ENCODE measurements around the gene ANKRD11.
"Not testable (repeated sequence)": the region's sequence is repeated elsewhere in the genome, so short reads cannot be mapped to it uniquely, and the experiment has no call there.

Gene ANKRD11

GRCh38 chr16:89299357-89300111 lies 190.8 kb downstream of the ANKRD11 start:
- not testable (repeated sequence) for H3K14ac ChIP-seq (ENCODE audit: low read length in 2 of 2); H3K18ac ChIP-seq (ENCODE audit: low read depth in 1 of 2, low read length in 2 of 2); H3K9ac ChIP-seq (ENCODE audit: low read length); H2BK5ac ChIP-seq (ENCODE audit: low read depth, low read length, poor library complexity, severe bottlenecking); H2BK12ac ChIP-seq (ENCODE audit: low read length in 2 of 2); H3K4me3 ChIP-seq (ENCODE audit: insufficient read depth in 1 of 2, low read depth in 1 of 2, low read length in 2 of 2); H3K27me3 ChIP-seq (ENCODE audit: control insufficient read depth in 1 of 2, insufficient read depth in 1 of 2, low read length in 2 of 2); H3K9me3 ChIP-seq (ENCODE audit: control insufficient read depth, low read length); H4K91ac ChIP-seq (ENCODE audit: low read length); H2BK120ac ChIP-seq (ENCODE audit: low read depth, low read length); H2BK15ac ChIP-seq (ENCODE audit: low read depth, poor library complexity, severe bottlenecking); H3K27ac ChIP-seq (ENCODE audit: low read length, poor library complexity, severe bottlenecking); H4K8ac ChIP-seq (ENCODE audit: low read length); H3K23ac ChIP-seq (ENCODE audit: low read length in 2 of 2); DNase-seq; H2AK5ac ChIP-seq (ENCODE audit: low read length, severe bottlenecking); H3K4me2 ChIP-seq (ENCODE audit: low read length, poor library complexity, severe bottlenecking); H2AFZ ChIP-seq (ENCODE audit: low read depth, low read length); H3K4ac ChIP-seq (ENCODE audit: low read depth in 1 of 2, low read length in 2 of 2)
- Histone ChIP-seq H3K79me1 (replicated peaks; ENCODE audit: low read length, poor library complexity, severe bottlenecking) (peaks cover 45% of the 10 kb centered on the region), H3K36me3 (ENCODE audit: control insufficient read depth in 1 of 2, insufficient read depth in 2 of 2, low read depth in 1 of 2, low read length in 2 of 2) (peaks cover 36 to 75% of the 10 kb centered on the region in 2 experiments), H3K4me1 (ENCODE audit: control insufficient read depth, insufficient read depth, low read depth, low read length) (peaks cover 35% of the 10 kb centered on the region)
- 97% methylated on average over 9 of the region's 10 CpGs for WGBS

- no peak overlapping the region for H3K14ac ChIP-seq (ENCODE audit: low read length in 2 of 2)
- no peak overlapping the region for H3K4me3 ChIP-seq (ENCODE audit: insufficient read depth in 1 of 2, low read depth in 1 of 2, low read length in 2 of 2)
- no peak overlapping the region for H3K23ac ChIP-seq (ENCODE audit: low read length in 2 of 2)
- H4K91ac ChIP-seq (ENCODE audit: low read length), result no peak overlapping the region
- H3K4ac ChIP-seq (ENCODE audit: low read depth in 1 of 2, low read length in 2 of 2), result no peak overlapping the region
- peaks cover 29% of the 10 kb centered on the region for H3K4me1 ChIP-seq (ENCODE audit: control insufficient read depth, insufficient read depth, low read depth, low read length)
- H4K8ac ChIP-seq (ENCODE audit: low read length), result no peak overlapping the region
- H2AFZ ChIP-seq (ENCODE audit: low read depth, low read length), result no peak overlapping the region
- no peak overlapping the region for H3K4me2 ChIP-seq (ENCODE audit: low read length, poor library complexity, severe bottlenecking)
- no peak overlapping the region for H2AK5ac ChIP-seq (ENCODE audit: low read length, severe bottlenecking)
- no peak overlapping the region for H2BK120ac ChIP-seq (ENCODE audit: low read depth, low read length)
- no peak overlapping the region for H2BK12ac ChIP-seq (ENCODE audit: low read length in 2 of 2)
- peaks cover 28 to 69% of the 10 kb centered on the region in 2 experiments for H3K36me3 ChIP-seq (ENCODE audit: control insufficient read depth in 1 of 2, insufficient read depth in 2 of 2, low read depth in 1 of 2, low read length in 2 of 2)
- H3K27me3 ChIP-seq (ENCODE audit: control insufficient read depth in 1 of 2, insufficient read depth in 1 of 2, low read length in 2 of 2), result no peaks in the 10 kb centered on the region
- no peaks in the 10 kb centered on the region for H3K9me3 ChIP-seq (ENCODE audit: control insufficient read depth, low read length)
- H3K79me1 ChIP-seq (replicated peaks; ENCODE audit: low read length, poor library complexity, severe bottlenecking), result peaks cover 46% of the 10 kb centered on the region
- H3K18ac ChIP-seq (ENCODE audit: low read depth in 1 of 2, low read length in 2 of 2), result no peak overlapping the region
- H3K27ac ChIP-seq (ENCODE audit: low read length, poor library complexity, severe bottlenecking), result no peak overlapping the region
- 96% methylated on average over 16 of the region's 17 CpGs for WGBS
- H2BK5ac ChIP-seq (ENCODE audit: low read depth, low read length, poor library complexity, severe bottlenecking), result no peak overlapping the region
- no peak for DNase-seq
- no peak overlapping the region for H2BK15ac ChIP-seq (ENCODE audit: low read depth, poor library complexity, severe bottlenecking)
- H3K9ac ChIP-seq (ENCODE audit: low read length), result no peak overlapping the region
Observed at GRCh38 chr16:89298623-89299225, 191.6 kb downstream of the ANKRD11 start.

- H3K4ac ChIP-seq (ENCODE audit: low read depth in 1 of 2, low read length in 2 of 2), result no peak overlapping the region
- peaks cover 42% of the 10 kb centered on the region for H3K79me1 ChIP-seq (replicated peaks; ENCODE audit: low read length, poor library complexity, severe bottlenecking)
- peaks cover 21 to 62% of the 10 kb centered on the region in 2 experiments for H3K36me3 ChIP-seq (ENCODE audit: control insufficient read depth in 1 of 2, insufficient read depth in 2 of 2, low read depth in 1 of 2, low read length in 2 of 2)
- H2BK12ac ChIP-seq (ENCODE audit: low read length in 2 of 2), result no peak overlapping the region
- no peak overlapping the region for H3K4me2 ChIP-seq (ENCODE audit: low read length, poor library complexity, severe bottlenecking)
- no peak overlapping the region for H3K27ac ChIP-seq (ENCODE audit: low read length, poor library complexity, severe bottlenecking)
- H2BK5ac ChIP-seq (ENCODE audit: low read depth, low read length, poor library complexity, severe bottlenecking), result no peak overlapping the region
- H3K4me1 ChIP-seq (ENCODE audit: control insufficient read depth, insufficient read depth, low read depth, low read length), result peaks cover 30% of the 10 kb centered on the region
- H2BK15ac ChIP-seq (ENCODE audit: low read depth, poor library complexity, severe bottlenecking), result no peak overlapping the region
- 91% methylated on average over 12 of the region's 17 CpGs for WGBS
- no peak overlapping the region for H2AK5ac ChIP-seq (ENCODE audit: low read length, severe bottlenecking)
- H3K23ac ChIP-seq (ENCODE audit: low read length in 2 of 2), result no peak overlapping the region
- H2AFZ ChIP-seq (ENCODE audit: low read depth, low read length), result no peak overlapping the region
- no peak overlapping the region for H2BK120ac ChIP-seq (ENCODE audit: low read depth, low read length)
- H3K14ac ChIP-seq (ENCODE audit: low read length in 2 of 2), result no peak overlapping the region
- H3K18ac ChIP-seq (ENCODE audit: low read depth in 1 of 2, low read length in 2 of 2), result no peak overlapping the region
- no peak overlapping the region for H3K9ac ChIP-seq (ENCODE audit: low read length)
- DNase-seq, result no peak
- no peak overlapping the region for H4K91ac ChIP-seq (ENCODE audit: low read length)
- H3K4me3 ChIP-seq (ENCODE audit: insufficient read depth in 1 of 2, low read depth in 1 of 2, low read length in 2 of 2), result no peak overlapping the region
- H4K8ac ChIP-seq (ENCODE audit: low read length), result no peak overlapping the region
- no peaks in the 10 kb centered on the region for H3K9me3 ChIP-seq (ENCODE audit: control insufficient read depth, low read length)
- no peaks in the 10 kb centered on the region for H3K27me3 ChIP-seq (ENCODE audit: control insufficient read depth in 1 of 2, insufficient read depth in 1 of 2, low read length in 2 of 2)
Observed at GRCh38 chr16:89297910-89298545, 192.3 kb downstream of the ANKRD11 start.

GRCh38 chr16:89297156-89297874 lies 193.0 kb downstream of the ANKRD11 start:
- 93% methylated on average over 26 of the region's 27 CpGs for WGBS
- H2BK5ac ChIP-seq (ENCODE audit: low read depth, low read length, poor library complexity, severe bottlenecking), result no peak overlapping the region
- no peak overlapping the region for H2BK15ac ChIP-seq (ENCODE audit: low read depth, poor library complexity, severe bottlenecking)
- no peak overlapping the region for H4K91ac ChIP-seq (ENCODE audit: low read length)
- H2AFZ ChIP-seq (ENCODE audit: low read depth, low read length), result no peak overlapping the region
- H3K9ac ChIP-seq (ENCODE audit: low read length), result peak overlapping the region; percentile 67
- no peak overlapping the region for H2BK120ac ChIP-seq (ENCODE audit: low read depth, low read length)
- H3K27me3 ChIP-seq (ENCODE audit: control insufficient read depth in 1 of 2, insufficient read depth in 1 of 2, low read length in 2 of 2), result no peaks in the 10 kb centered on the region
- H3K4ac ChIP-seq (ENCODE audit: low read depth in 1 of 2, low read length in 2 of 2), result no peak overlapping the region
- H3K4me2 ChIP-seq (ENCODE audit: low read length, poor library complexity, severe bottlenecking), result no peak overlapping the region
- no peak overlapping the region for H3K14ac ChIP-seq (ENCODE audit: low read length in 2 of 2)
- H3K4me3 ChIP-seq (ENCODE audit: insufficient read depth in 1 of 2, low read depth in 1 of 2, low read length in 2 of 2), result no peak overlapping the region
- no peak for DNase-seq
- H2AK5ac ChIP-seq (ENCODE audit: low read length, severe bottlenecking), result no peak overlapping the region
- no peak overlapping the region for H3K23ac ChIP-seq (ENCODE audit: low read length in 2 of 2)
- peaks cover 46% of the 10 kb centered on the region for H3K79me1 ChIP-seq (replicated peaks; ENCODE audit: low read length, poor library complexity, severe bottlenecking)
- H3K27ac ChIP-seq (ENCODE audit: low read length, poor library complexity, severe bottlenecking), result no peak overlapping the region
- peaks cover 36% of the 10 kb centered on the region for H3K4me1 ChIP-seq (ENCODE audit: control insufficient read depth, insufficient read depth, low read depth, low read length)
- no peak overlapping the region for H4K8ac ChIP-seq (ENCODE audit: low read length)
- no peak overlapping the region for H2BK12ac ChIP-seq (ENCODE audit: low read length in 2 of 2)
- no peaks in the 10 kb centered on the region for H3K9me3 ChIP-seq (ENCODE audit: control insufficient read depth, low read length)
- H3K36me3 ChIP-seq (ENCODE audit: control insufficient read depth in 1 of 2, insufficient read depth in 2 of 2, low read depth in 1 of 2, low read length in 2 of 2), result peaks cover 17 to 65% of the 10 kb centered on the region in 2 experiments
- H3K18ac ChIP-seq (ENCODE audit: low read depth in 1 of 2, low read length in 2 of 2), result no peak overlapping the region

All from mesenchymal stem cell (in vitro differentiated cells and primary cell).